A673 (cell line): ENCODE data around the gene LCE1F. TPM values are rescaled to one million over a fixed set of nuclear protein-coding genes. Genes with fewer than 3 reads are reported as not detected.

Experiments used
- BruUV-seq: library from RNA; stranded (reverse); fragments of 400-500 nt; replicated peaks from 2 replicates; lab custom pipeline; 2021; lab: Mats Ljungman, UMichigan
- CTCF ChIA-PET: fragments of 300-600 bp; sonication (Branson Sonifier 250); formaldehyde crosslinking; loops from one replicate; lab custom pipeline; 2022; ENCODE audit warnings: antibody characterized with exemption; lab: Charles Lee
- POLR2A ChIA-PET: fragments of 300-600 bp; sonication (Branson Sonifier 250); formaldehyde crosslinking; loops from one replicate; lab custom pipeline; 2022; ENCODE audit warnings: antibody characterized with exemption; ENCODE audit not compliant: low non-redundant PET; lab: Charles Lee
- DNase-seq: peaks from one replicate; pipeline ENCODE4 v3.0.0-alpha.2; 2015; ENCODE audit warnings: low spot score
- H3K27ac ChIP-seq: fragments of 200-600 bp; sonication (generic); 2 replicates; pipeline ENCODE4 v1.5.1; 2016; ENCODE audit warnings: mixed run types, low read depth, mild to moderate bottlenecking, mixed read lengths, antibody characterized with exemption, low read length; ENCODE audit not compliant: poor library complexity, severe bottlenecking
- H3K27me3 ChIP-seq: fragments of 200-600 bp; sonication (generic); replicated peaks from 2 replicates; pipeline ENCODE4 v1.6.1; 2017; ENCODE audit warnings: mixed run types, low read depth, mild to moderate bottlenecking, mixed read lengths, antibody characterized with exemption, low read length; ENCODE audit not compliant: insufficient read depth, poor library complexity
- H3K36me3 ChIP-seq: fragments of 200-600 bp; sonication (generic); 2 replicates; pipeline ENCODE4 v1.6.1; 2016; ENCODE audit warnings: mixed run types, mild to moderate bottlenecking, mixed read lengths, antibody characterized with exemption, low read length; ENCODE audit not compliant: insufficient read depth, poor library complexity, severe bottlenecking
- H3K4me1 ChIP-seq: fragments of 200-600 bp; sonication (generic); 2 replicates; pipeline ENCODE4 v1.6.1; 2017; ENCODE audit warnings: mixed run types, mild to moderate bottlenecking, mixed read lengths, antibody characterized with exemption, low read length; ENCODE audit not compliant: insufficient read depth, poor library complexity, severe bottlenecking
- H3K4me3 ChIP-seq: fragments of 200-600 bp; sonication (generic); 2 replicates; pipeline ENCODE4 v1.5.1; 2016; ENCODE audit warnings: low read depth, mixed run types, mild to moderate bottlenecking, mixed read lengths, low read length; ENCODE audit not compliant: poor library complexity, severe bottlenecking
- H3K9me3 ChIP-seq: fragments of 200-600 bp; sonication (generic); 2 replicates; pipeline ENCODE4 v1.6.1; 2016; ENCODE audit warnings: mixed run types, low read depth, mild to moderate bottlenecking, mixed read lengths, antibody characterized with exemption, low read length; ENCODE audit not compliant: poor library complexity, severe bottlenecking
- CTCF ChIP-seq: fragments of 300-800, 200-600 bp; sonication (generic); conservative IDR thresholded peaks from 2 replicates; pipeline ENCODE4 v1.5.1; 2017; ENCODE audit warnings: low read depth, mild to moderate bottlenecking, antibody characterized with exemption, low read length, moderate library complexity, mixed read lengths
- EZH2 ChIP-seq: fragments of 200-600 bp; sonication (generic); IDR thresholded peaks from 2 replicates; pipeline ENCODE4 v1.6.1; 2017; ENCODE audit warnings: borderline replicate concordance, low read depth, mild to moderate bottlenecking, mixed read lengths, antibody characterized with exemption, low read length; ENCODE audit not compliant: poor library complexity, severe bottlenecking
- intact Hi-C: fragments of 100-400 bp; cut with micrococcal nuclease; formaldehyde crosslinking; loops from one replicate; pipeline ENCODE4 v1.10.0; 2022; ENCODE audit not compliant: unreplicated experiment
- total RNA-seq: library from RNA; stranded (reverse); gene quantifications from 2 replicates; pipeline ENCODE4 v1.2.3, GENCODE V29; 2021

Gene LCE1F
- total RNA-seq, 1 experiment from 2014 or later: not detected

GRCh38 chr1:152801333-152801732 is 26.4 kb downstream of the LCE1F start:
- BruUV-seq: no TSS peak
- intact Hi-C loops: no loop called here
- ChIA-PET POLR2A (no interaction called here), CTCF (no interaction called here)
- Histone ChIP-seq H3K27ac (no peak overlapping the region), H3K36me3 (no peaks in the 10 kb centered on the region), H3K4me1 (no peaks in the 10 kb centered on the region), H3K9me3 (no peaks in the 10 kb centered on the region), H3K4me3 (no peak overlapping the region), H3K27me3 (peaks cover 8% of the 10 kb centered on the region)
- TF ChIP-seq CTCF (no peak), EZH2 (no peak)
- DNase-seq: no peak

GRCh38 chr1:152806576-152806975 is 31.6 kb downstream of the LCE1F start, which contains the start of gene LCE1C:
TSS of gene LCE1C (minus strand) at chr1:152806651. CDS start at chr1:152805478, 1,173 bp downstream.
- POLR2A ChIA-PET: no interaction called here

GRCh38 chr1:152811050-152811449 is 36.1 kb downstream of the LCE1F start:
- peaks cover 22% of the 10 kb centered on the region for H3K27me3 ChIP-seq
- H3K36me3 ChIP-seq: no peaks in the 10 kb centered on the region
- no peak for DNase-seq
- CTCF ChIA-PET: no interaction called here
- POLR2A ChIA-PET: no interaction called here
- H3K4me1 ChIP-seq: no peaks in the 10 kb centered on the region
- H3K4me3 ChIP-seq: no peak overlapping the region
- no peaks in the 10 kb centered on the region for H3K9me3 ChIP-seq
- no TSS peak for BruUV-seq
- intact Hi-C loops: no loop called here
- no peak overlapping the region for H3K27ac ChIP-seq
- TF ChIP-seq CTCF: no peak
- no peak for TF ChIP-seq EZH2

More at GRCh38 chr1:152806576-152806975, 31.6 kb downstream of the LCE1F start, which contains the start of gene LCE1C:
- Histone ChIP-seq H3K9me3 (no peaks in the 10 kb centered on the region), H3K27ac (no peak within 1 kb of the TSS), H3K36me3 (no peaks in the 10 kb centered on the region), H3K4me1 (no peaks in the 10 kb centered on the region), H3K4me3 (no peak within 1 kb of the TSS), H3K27me3 (peaks cover 13% of the 10 kb centered on the region)
- intact Hi-C loops: no loop called here
- TF ChIP-seq CTCF (no peak), EZH2 (no peak)
- no TSS peak for BruUV-seq
- DNase-seq: no peak
- CTCF ChIA-PET: no interaction called here
